OCI-LY1 (cell line): ENCODE data around the gene TEX30.

Experiments used
- H2AFZ ChIP-seq: fragments of 200-600 bp; sonication (generic), shearing (Covaris generic); 2 replicates; pipeline ENCODE4 v1.6.0; 2014; ENCODE audit warnings: antibody characterized with exemption, mild to moderate bottlenecking, low read length
- H3F3A ChIP-seq: fragments of 200-600 bp; sonication (generic), shearing (Covaris generic); 2 replicates; pipeline ENCODE4 v1.6.0; 2014; ENCODE audit warnings: mild to moderate bottlenecking, antibody characterized with exemption, low read length, moderate library complexity; ENCODE audit not compliant: insufficient read depth
- H3K27ac ChIP-seq: fragments of 200-600 bp; sonication (generic); 2 replicates; pipeline ENCODE4 v1.5.1; 2014; ENCODE audit warnings: low read length, mixed run types, mild to moderate bottlenecking, low read depth; ENCODE audit not compliant: poor library complexity, severe bottlenecking
- H3K27me3 ChIP-seq: fragments of 200-600 bp; sonication (generic); 2 replicates; pipeline ENCODE4 v1.6.0; 2014; ENCODE audit warnings: antibody characterized with exemption, mild to moderate bottlenecking, low read length, moderate library complexity; ENCODE audit not compliant: insufficient read depth
- H3K36me3 ChIP-seq: fragments of 200-600 bp; sonication (generic); 2 replicates; pipeline ENCODE4 v1.6.1; 2014; ENCODE audit warnings: mild to moderate bottlenecking, antibody characterized with exemption, low read length, moderate library complexity, mixed read lengths; ENCODE audit not compliant: insufficient read depth
- H3K4me1 ChIP-seq: fragments of 200-600 bp; sonication (generic); 2 replicates; pipeline ENCODE4 v1.5.1; 2014; ENCODE audit warnings: mild to moderate bottlenecking, low read length, moderate library complexity; ENCODE audit not compliant: insufficient read depth, severe bottlenecking
- H3K4me2 ChIP-seq: fragments of 200-600 bp; sonication (generic), shearing (Covaris generic); 2 replicates; pipeline ENCODE4 v1.6.1; 2014; ENCODE audit warnings: low read length
- H3K4me3 ChIP-seq: fragments of 200-600 bp; sonication (generic); 2 replicates; pipeline ENCODE4 v1.5.1; 2014; ENCODE audit warnings: low read length, low read depth, mild to moderate bottlenecking, mixed read lengths; ENCODE audit not compliant: poor library complexity, severe bottlenecking
- H3K79me2 ChIP-seq: fragments of 200-600 bp; shearing (Covaris generic); 2 replicates; pipeline ENCODE4 v1.6.1; 2016; ENCODE audit warnings: mixed run types, low read length, mixed read lengths; ENCODE audit not compliant: insufficient read depth
- H3K9ac ChIP-seq: fragments of 200-600 bp; sonication (generic), shearing (Covaris generic); 2 replicates; pipeline ENCODE4 v1.6.1; 2014; ENCODE audit warnings: mild to moderate bottlenecking, low read length, mixed read lengths
- H3K9me2 ChIP-seq: fragments of 200-600 bp; sonication (generic), shearing (Covaris generic); 2 replicates; pipeline ENCODE4 v1.6.1; 2014; ENCODE audit warnings: low read depth, mild to moderate bottlenecking, low read length, mixed read lengths
- H3K9me3 ChIP-seq: fragments of 200-600 bp; shearing (Covaris generic); 2 replicates; pipeline ENCODE4 v1.6.1; 2014; ENCODE audit warnings: low read length, mixed read lengths
- H4K20me1 ChIP-seq: fragments of 200-600 bp; sonication (generic), shearing (Covaris generic); 2 replicates; pipeline ENCODE4 v1.6.0; 2016; ENCODE audit warnings: mild to moderate bottlenecking, low read length; ENCODE audit not compliant: insufficient read depth
- CTCF ChIP-seq: fragments of 200-600 bp; sonication (generic), shearing (Covaris generic); IDR thresholded peaks from 2 replicates; pipeline ENCODE4 v1.5.1; 2017; ENCODE audit warnings: mild to moderate bottlenecking, antibody characterized with exemption, low read length, moderate library complexity, mixed read lengths
- EZH2 ChIP-seq: fragments of 200-600 bp; sonication (generic), shearing (Covaris generic); IDR thresholded peaks from 2 replicates; pipeline ENCODE4 v1.8.0; 2017; ENCODE audit warnings: borderline replicate concordance, mixed run types, mild to moderate bottlenecking, antibody characterized with exemption, low read length, moderate library complexity, mixed read lengths

The TEX30 gene

DNA sequence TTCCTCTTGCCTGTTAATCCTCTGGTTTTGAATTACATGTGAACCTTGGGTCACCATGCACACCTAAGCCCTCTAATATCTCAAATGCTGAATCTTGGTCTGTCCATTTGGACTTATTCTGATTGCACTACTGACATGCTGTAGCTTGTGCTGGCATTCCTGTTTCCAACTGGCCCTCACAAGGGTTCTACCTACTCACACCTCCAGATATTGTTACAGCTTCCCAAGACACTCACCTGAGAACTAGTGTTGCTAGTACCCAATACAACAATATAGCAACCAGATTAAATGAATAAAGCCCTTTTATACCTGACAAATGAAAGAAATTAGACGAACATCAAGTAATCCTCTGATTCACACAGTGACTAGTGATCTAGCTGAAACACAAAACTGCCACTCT, 16.6 kb downstream of the TEX30 start:
- H3K9me3 ChIP-seq = no peaks in the 10 kb centered on the region
- H3K79me2 ChIP-seq = no peaks in the 10 kb centered on the region
- TF ChIP-seq CTCF (no peak), EZH2 (no peak)
- no peak overlapping the region for H3K27ac ChIP-seq
- H4K20me1 ChIP-seq = no peaks in the 10 kb centered on the region
- H3K9me2 ChIP-seq = no peaks in the 10 kb centered on the region
- H2AFZ ChIP-seq = no peak overlapping the region
- H3K9ac ChIP-seq = no peak overlapping the region
- H3K4me2 ChIP-seq = no peak overlapping the region
- no peaks in the 10 kb centered on the region for H3K4me1 ChIP-seq
- no peaks in the 10 kb centered on the region for H3K27me3 ChIP-seq
- H3K36me3 ChIP-seq = no peaks in the 10 kb centered on the region
- H3F3A ChIP-seq = no peaks in the 10 kb centered on the region
- no peak overlapping the region for H3K4me3 ChIP-seq

DNA sequence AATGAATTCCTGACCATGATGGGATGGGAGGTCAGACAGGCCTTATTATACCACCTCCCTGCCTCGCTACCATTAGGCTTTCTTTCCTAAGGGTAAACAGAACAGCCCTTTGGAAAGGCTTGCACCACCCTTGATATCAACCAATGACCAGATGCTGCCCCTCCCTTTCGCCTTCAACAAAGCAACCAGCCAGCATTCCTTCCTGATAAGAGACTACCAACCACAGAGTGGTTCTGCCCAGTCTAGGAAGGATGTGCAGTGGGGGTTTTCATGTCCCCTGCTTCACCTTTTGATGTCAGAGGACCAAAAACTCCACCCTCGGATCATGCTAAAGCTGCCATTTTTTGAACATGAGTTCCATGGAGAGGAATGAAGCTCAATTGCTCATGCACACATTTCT, 21.7 kb downstream of the TEX30 start:
- Histone ChIP-seq H2AFZ (no peak overlapping the region), H3K9ac (no peak overlapping the region), H3K36me3 (no peaks in the 10 kb centered on the region), H3K27ac (no peak overlapping the region), H3K27me3 (no peaks in the 10 kb centered on the region), H3F3A (no peaks in the 10 kb centered on the region), H3K4me2 (no peak overlapping the region), H3K4me3 (no peak overlapping the region), H3K4me1 (no peaks in the 10 kb centered on the region), H3K9me2 (no peaks in the 10 kb centered on the region), H3K9me3 (no peaks in the 10 kb centered on the region), H4K20me1 (no peaks in the 10 kb centered on the region), H3K79me2 (no peaks in the 10 kb centered on the region)
- TF ChIP-seq EZH2 (no peak), CTCF (no peak)

- Histone ChIP-seq H3K79me2 (no peaks in the 10 kb centered on the region), H3K27ac (no peak overlapping the region), H3K4me3 (no peak overlapping the region), H3K36me3 (no peaks in the 10 kb centered on the region), H3K9me3 (peaks cover 8% of the 10 kb centered on the region; the same call in 1 of the 2 replicates), H3F3A (no peaks in the 10 kb centered on the region), H3K4me1 (no peaks in the 10 kb centered on the region), H3K9ac (no peak overlapping the region), H2AFZ (no peak overlapping the region), H3K4me2 (no peak overlapping the region), H3K27me3 (no peaks in the 10 kb centered on the region), H3K9me2 (no peaks in the 10 kb centered on the region), H4K20me1 (no peaks in the 10 kb centered on the region)
- TF ChIP-seq EZH2 (no peak), CTCF (no peak)
These were observed 31.1 kb downstream of the TEX30 start for GRCh38 chr13:102742506-102742905.
